HTR-8/SVneo (cell line): ENCODE results near the gene RABL3.
"Not testable (repeated sequence)": the region's sequence is repeated elsewhere in the genome, so short reads cannot be mapped to it uniquely, and the experiment has no call there.

ENCODE experiments used
- DNase-seq: peaks from one replicate; pipeline ENCODE4 v3.0.0; 2011; ENCODE audit warnings: low spot score, mixed read lengths; ENCODE audit not compliant: insufficient read length
- FAIRE-seq: peaks from 2 replicates; lab custom pipeline; 2011; peaks lifted over from hg19 to GRCh38; lab: Jason Lieb, UNC

The RABL3 gene

GRCh38 chr3:120684896-120685295 is 57.4 kb downstream of the RABL3 start:
- FAIRE-seq (no peak), DNase-seq (no peak)

- DNase-seq (no peak), FAIRE-seq (no peak)
These were observed 58.5 kb downstream of the RABL3 start for GRCh38 chr3:120683671-120684301.

GRCh38 chr3:120683213-120683612 is 59.1 kb downstream of the RABL3 start:
- DNase-seq (no peak), FAIRE-seq (no peak)

GRCh38 chr3:120682095-120682681 is 60.1 kb downstream of the RABL3 start, which contains the start of gene HGD:
HGD (minus strand) TSS chr3:120682239; CDS start chr3:120682111, 128 bp downstream.
- no peak for DNase-seq
- FAIRE-seq: no peak

GRCh38 chr3:120681506-120682038 is 60.7 kb downstream of the RABL3 start:
- FAIRE-seq: no peak
- no peak for DNase-seq

GRCh38 chr3:120681018-120681417 is 61.3 kb downstream of the RABL3 start:
- DNase-seq (no peak), FAIRE-seq (no peak)

GRCh38 chr3:120680193-120680894 is 62.0 kb downstream of the RABL3 start:
- DNase-seq: no peak
- FAIRE-seq: no peak

- no peak for FAIRE-seq
- no peak for DNase-seq
These were observed 63.3 kb downstream of the RABL3 start for GRCh38 chr3:120678984-120679383.

GRCh38 chr3:120678331-120678947 is 63.9 kb downstream of the RABL3 start:
- DNase-seq: peak; percentile 3
- no peak for FAIRE-seq

GRCh38 chr3:120677193-120677592 is 65.1 kb downstream of the RABL3 start:
- FAIRE-seq, DNase-seq: not testable (repeated sequence)

- DNase-seq: no peak
- no peak for FAIRE-seq
These were observed 69.2 kb downstream of the RABL3 start for GRCh38 chr3:120673116-120673515.

- no peak for DNase-seq
- peak; percentile 36 for FAIRE-seq
These were observed 71.7 kb downstream of the RABL3 start for GRCh38 chr3:120670576-120670975.

- DNase-seq (no peak), FAIRE-seq (no peak)
These were observed 77.4 kb downstream of the RABL3 start for GRCh38 chr3:120664926-120665325.

- DNase-seq (no peak), FAIRE-seq (no peak)
These were observed 80.4 kb downstream of the RABL3 start for GRCh38 chr3:120661945-120662344.

GRCh38 chr3:120661106-120661905 is 81.0 kb downstream of the RABL3 start:
- no peak for FAIRE-seq
- DNase-seq: no peak

GRCh38 chr3:120659834-120660233 is 82.5 kb downstream of the RABL3 start:
- FAIRE-seq: no peak
- no peak for DNase-seq

GRCh38 chr3:120659285-120659684 is 83.0 kb downstream of the RABL3 start:
- no peak for DNase-seq
- no peak for FAIRE-seq

GRCh38 chr3:120652896-120653545 is 89.3 kb downstream of the RABL3 start:
- FAIRE-seq: no peak

GRCh38 chr3:120652281-120652680 is 90.0 kb downstream of the RABL3 start:
- DNase-seq (no peak), FAIRE-seq (no peak)

More at GRCh38 chr3:120652896-120653545, 89.3 kb downstream of the RABL3 start:
- DNase-seq: no peak
